ENCODE measurements around the gene ZDHHC7. TPM values are rescaled to one million over a fixed set of nuclear protein-coding genes. Genes with fewer than 3 reads are reported as not detected.

The ZDHHC7 gene
- total RNA-seq, 1 experiment from 2014 or later = 39.9 TPM

- Histone ChIP-seq H2AFZ (ENCODE audit: low read depth, low read length, poor library complexity, severe bottlenecking) (no peak overlapping the region), H3K9ac (ENCODE audit: low read length) (no peak overlapping the region), H3K4me1 (ENCODE audit: control insufficient read depth in 1 of 2, insufficient read depth in 2 of 2, low read length in 2 of 2) (peaks cover 33 to 37% of the 10 kb centered on the region in 2 experiments), H3K4me3 (replicated peaks in 1 of 2; ENCODE audit: low read depth in 1 of 2, low read length in 2 of 2) (no peak overlapping the region), H3K79me2 (ENCODE audit: insufficient read depth, low read length) (peaks cover 79% of the 10 kb centered on the region), H3K4me2 (ENCODE audit: low read length) (no peak overlapping the region), H3K36me3 (ENCODE audit: control insufficient read depth in 1 of 2, insufficient read depth in 2 of 2, low read length in 2 of 2) (peaks cover 14 to 22% of the 10 kb centered on the region in 2 experiments), H3K27ac (ENCODE audit: low read depth, low read length) (no peak overlapping the region), H3K9me3 (ENCODE audit: control insufficient read depth in 1 of 2, insufficient read depth in 1 of 2, low read depth in 1 of 2, low read length in 2 of 2) (no peaks in the 10 kb centered on the region), H3K9me2 (ENCODE audit: insufficient read depth) (no peaks in the 10 kb centered on the region), H3K27me3 (ENCODE audit: insufficient read depth, low read length) (no peaks in the 10 kb centered on the region), H4K20me1 (ENCODE audit: insufficient read depth) (no peaks in the 10 kb centered on the region)
- ChIA-PET CTCF (interaction anchor here (0.8 kb wide), 1 partner anchor 90 kb away, joined by 3 read pairs; no protein-coding TSS in a partner anchor), POLR2A (interaction anchor here (1.0 kb wide), 1 partner anchor 31 kb away, joined by 3 read pairs; no protein-coding TSS in a partner anchor), RAD21 (ENCODE audit: low non-redundant PET in 1 of 2, low total read pairs in 2 of 2, uncharacterized antibody in 2 of 2, unreplicated experiment in 2 of 2) (no interaction called here)
- BruUV-seq (replicated peaks) = no TSS peak
- intact Hi-C loops (cut with micrococcal nuclease) = no loop called here
- ATAC-seq = no peak
- TF ChIP-seq FOSL1 (IDR thresholded peaks at IDR 0.05; ENCODE audit: low read depth) (no peak), JUND (IDR thresholded peaks at IDR 0.05) (no peak), EGR1 (IDR thresholded peaks at IDR 0.05; ENCODE audit: low read depth) (no peak), CBX3 (IDR thresholded peaks at IDR 0.05; ENCODE audit: low read depth) (no peak), REST (IDR thresholded peaks at IDR 0.05; ENCODE audit: low read depth) (no peak), ATF3 (IDR thresholded peaks at IDR 0.05) (no peak), POLR2AphosphoS5 (IDR thresholded peaks at IDR 0.05; ENCODE audit: low read depth, low read length) (no peak), EZH2 (IDR thresholded peaks at IDR 0.05) (no peak), SP1 (IDR thresholded peaks at IDR 0.05; ENCODE audit: low read depth) (no peak)
- DNase-seq (ENCODE audit: low read depth, low spot score) = no peak
Observed at GRCh38 chr16:84996365-84996764, 15.0 kb downstream of the ZDHHC7 start.
